GM12878 (cell line): ENCODE data around the gene LIM2. TPM values are rescaled to one million over a fixed set of nuclear protein-coding genes. Genes with fewer than 3 reads are reported as not detected.

Experiments used
- ASH2L ChIP-seq: fragments of 300-600, 200-600 bp; sonication (generic); IDR thresholded peaks from 2 replicates; pipeline ENCODE4 v1.6.1; 2017; ENCODE audit warnings: low read depth, mild to moderate bottlenecking, borderline replicate concordance
- CREM ChIP-seq: IDR thresholded peaks from 2 replicates; pipeline ENCODE4 v1.6.1; 2014; ENCODE audit warnings: antibody characterized with exemption, low read depth
- EP300 ChIP-seq, 2 experiments: fragments of 150-350 bp in 1 of 2; IDR thresholded peaks; 2 replicates each; pipeline ENCODE4 v1.6.1; 2011 to 2012; ENCODE audit warnings: low read depth in 2 of 2, low read length in 2 of 2, borderline replicate concordance in 1 of 2, improper control_type of control experiment in 1 of 2, inconsistent platforms in 1 of 2; ENCODE audit not compliant: control insufficient read depth in 1 of 2
- ESRRA ChIP-seq: IDR thresholded peaks from 2 replicates; pipeline ENCODE4 v1.6.1; 2012; ENCODE audit warnings: mild to moderate bottlenecking, low read length, improper control_type of control experiment
- ETV6 ChIP-seq, 2 experiments: fragments of 450-650 bp in 1 of 2; IDR thresholded peaks in 1 of 2; conservative IDR thresholded peaks in 1 of 2; 2 replicates each; pipeline ENCODE4 v1.6.1; 2014; ENCODE audit warnings: antibody characterized with exemption in 1 of 2, borderline replicate concordance in 1 of 2, low read depth in 1 of 2, mild to moderate bottlenecking in 1 of 2, moderate library complexity in 1 of 2
- GABPA ChIP-seq: IDR thresholded peaks from 2 replicates; pipeline ENCODE4 v1.6.1; 2014; ENCODE audit warnings: antibody characterized with exemption, low read depth, mild to moderate bottlenecking, inconsistent platforms
- HDAC6 ChIP-seq: fragments of 200-600 bp; sonication (generic); IDR thresholded peaks from one replicate; pipeline ENCODE4 v1.8.0; 2017; ENCODE audit warnings: antibody characterized with exemption; ENCODE audit not compliant: unreplicated experiment
- MEF2A ChIP-seq: IDR thresholded peaks from 2 replicates; pipeline ENCODE4 v1.6.1; 2011; ENCODE audit warnings: low read depth, mild to moderate bottlenecking, low read length, moderate library complexity; ENCODE audit not compliant: insufficient read depth
- MXI1 ChIP-seq: fragments of 150-350 bp; IDR thresholded peaks from 2 replicates; pipeline ENCODE4 v1.6.1; 2011; ENCODE audit warnings: low read depth, mild to moderate bottlenecking, inconsistent platforms, low read length, improper control_type of control experiment
- NR2C1 ChIP-seq: fragments of 450-650 bp; IDR thresholded peaks from 2 replicates; pipeline ENCODE4 v1.6.1; 2017; ENCODE audit warnings: antibody characterized with exemption, mild to moderate bottlenecking, moderate library complexity
- POLR2AphosphoS5 ChIP-seq: IDR thresholded peaks from 2 replicates; pipeline ENCODE4 v1.6.1; 2011; ENCODE audit warnings: mild to moderate bottlenecking, low read length, inconsistent platforms
- RB1 ChIP-seq: fragments of 450-650 bp; formaldehyde crosslinking; IDR thresholded peaks from 2 replicates; pipeline ENCODE4 v1.6.1; 2017; ENCODE audit warnings: mild to moderate bottlenecking, borderline replicate concordance
- RBBP5 ChIP-seq: fragments of 200-600 bp; sonication (generic); conservative IDR thresholded peaks from 2 replicates; pipeline ENCODE4 v1.6.1; 2016
- RCOR1 ChIP-seq: conservative IDR thresholded peaks from 2 replicates; pipeline ENCODE4 v1.6.1; 2012; ENCODE audit warnings: low read depth, low read length, improper control_type of control experiment
- RFX5 ChIP-seq: IDR thresholded peaks from 2 replicates; pipeline ENCODE4 v1.6.1; 2011; ENCODE audit warnings: low read depth, low read length, improper control_type of control experiment
- SIX5 ChIP-seq: IDR thresholded peaks from 2 replicates; pipeline ENCODE4 v1.6.1; 2011; ENCODE audit warnings: mild to moderate bottlenecking, low read depth, low read length, moderate library complexity; ENCODE audit not compliant: severe bottlenecking
- SMARCA5 ChIP-seq: fragments of 450-650 bp; IDR thresholded peaks from 2 replicates; pipeline ENCODE4 v1.6.1; 2017; ENCODE audit warnings: mild to moderate bottlenecking
- TCF3 ChIP-seq: IDR thresholded peaks from 2 replicates; pipeline ENCODE4 v1.6.1; 2012; ENCODE audit warnings: low read depth, mild to moderate bottlenecking, low read length, borderline replicate concordance; ENCODE audit not compliant: insufficient read depth
- ZSCAN29 ChIP-seq: fragments of 450-650 bp; IDR thresholded peaks from 2 replicates; pipeline ENCODE4 v1.6.1; 2017; ENCODE audit warnings: mild to moderate bottlenecking, moderate library complexity
- polyA plus RNA-seq, 11 experiments: library from polyadenylated mRNA; depleted of rRNA in 4 of 11; unstranded in 6 of 11; stranded (reverse) in 5 of 11; fragments of >200 nt; fragmentation: Nextera tagmentation in 4 of 11; fragmentation: Illumina TruSeq in 1 of 11; extraction: Ambion mirVana in 4 of 11; extraction: Trizol in 1 of 11; gene quantifications; 1 replicate in 1 of 11; 2 replicates in 10 of 11; pipeline versions ENCODE4 v1.2.1 to v1.2.3, GENCODE V29; 2011 to 2016; ENCODE audit warnings: inconsistent platforms in 2 of 11, missing spikeins in 2 of 11, low read depth in 1 of 11
- total RNA-seq, 4 experiments: library from RNA; depleted of rRNA in 3 of 4; stranded (reverse); fragments of >200 nt in 3 of 4; fragmentation: Illumina TruSeq in 1 of 4; extraction: Trizol in 1 of 4; gene quantifications; 2 replicates each; pipeline versions ENCODE4 v1.2.1 to v1.2.3, GENCODE V29; 2013 to 2021
- TF ChIP-seq, protein P1 (sequence below): fragments of 450-650 bp; IDR thresholded peaks from 2 replicates; pipeline ENCODE4 v1.6.1; 2018; ENCODE audit warnings: mild to moderate bottlenecking, low read depth, moderate library complexity; ENCODE audit not compliant: partially characterized antibody
- TF ChIP-seq, protein P2 (sequence below): IDR thresholded peaks from 2 replicates; pipeline ENCODE4 v1.6.1; 2011; ENCODE audit warnings: borderline replicate concordance, low read depth, mild to moderate bottlenecking, moderate library complexity, mixed read lengths, low read length; ENCODE audit not compliant: insufficient read depth; ENCODE audit errors: extremely low read length
- TF ChIP-seq, protein P3 (sequence below): fragments of 450-650 bp; IDR thresholded peaks from 2 replicates; pipeline ENCODE4 v1.6.1; 2017; ENCODE audit warnings: mild to moderate bottlenecking, low read depth, inconsistent platforms; ENCODE audit not compliant: poor library complexity, severe bottlenecking
- TF ChIP-seq, protein P4 (sequence below): fragments of 450-650 bp; IDR thresholded peaks from 2 replicates; pipeline ENCODE4 v1.6.1; 2016; ENCODE audit warnings: mild to moderate bottlenecking
- TF ChIP-seq, protein P5 (sequence below): IDR thresholded peaks from 2 replicates; pipeline ENCODE4 v1.6.1; 2011; ENCODE audit warnings: low read depth, mild to moderate bottlenecking, low read length, moderate library complexity, borderline replicate concordance; ENCODE audit errors: extremely low read depth

Gene LIM2
- total and polyA plus RNA-seq, 10 of the 15 experiments (the other 5 are each of a cell fraction or from before 2014, with no cell fraction given): not detected

DNA sequence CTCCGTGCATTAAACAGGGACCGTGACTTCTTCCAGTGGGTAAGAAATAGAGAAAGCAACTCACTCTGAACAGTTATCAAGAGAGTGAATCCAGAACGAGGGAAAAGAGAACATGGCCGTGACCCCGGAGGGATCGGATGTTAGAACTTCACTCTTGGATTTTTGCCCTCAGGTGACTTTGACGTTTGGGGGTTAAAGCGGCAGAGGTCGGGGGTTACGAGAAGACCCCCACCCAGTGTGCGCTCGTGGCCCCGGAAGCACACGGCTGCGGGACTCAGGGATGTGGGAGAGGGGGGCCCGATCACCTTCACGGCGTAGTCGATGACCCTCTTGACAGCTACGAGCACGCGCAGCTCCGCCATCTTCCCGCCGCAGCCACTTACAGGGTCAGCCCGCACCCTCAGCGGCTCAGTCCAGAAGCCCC lies 21.8 kb downstream of the LIM2 start, which contains the start of gene ETFB (continued):
- TF ChIP-seq, protein P1, sequence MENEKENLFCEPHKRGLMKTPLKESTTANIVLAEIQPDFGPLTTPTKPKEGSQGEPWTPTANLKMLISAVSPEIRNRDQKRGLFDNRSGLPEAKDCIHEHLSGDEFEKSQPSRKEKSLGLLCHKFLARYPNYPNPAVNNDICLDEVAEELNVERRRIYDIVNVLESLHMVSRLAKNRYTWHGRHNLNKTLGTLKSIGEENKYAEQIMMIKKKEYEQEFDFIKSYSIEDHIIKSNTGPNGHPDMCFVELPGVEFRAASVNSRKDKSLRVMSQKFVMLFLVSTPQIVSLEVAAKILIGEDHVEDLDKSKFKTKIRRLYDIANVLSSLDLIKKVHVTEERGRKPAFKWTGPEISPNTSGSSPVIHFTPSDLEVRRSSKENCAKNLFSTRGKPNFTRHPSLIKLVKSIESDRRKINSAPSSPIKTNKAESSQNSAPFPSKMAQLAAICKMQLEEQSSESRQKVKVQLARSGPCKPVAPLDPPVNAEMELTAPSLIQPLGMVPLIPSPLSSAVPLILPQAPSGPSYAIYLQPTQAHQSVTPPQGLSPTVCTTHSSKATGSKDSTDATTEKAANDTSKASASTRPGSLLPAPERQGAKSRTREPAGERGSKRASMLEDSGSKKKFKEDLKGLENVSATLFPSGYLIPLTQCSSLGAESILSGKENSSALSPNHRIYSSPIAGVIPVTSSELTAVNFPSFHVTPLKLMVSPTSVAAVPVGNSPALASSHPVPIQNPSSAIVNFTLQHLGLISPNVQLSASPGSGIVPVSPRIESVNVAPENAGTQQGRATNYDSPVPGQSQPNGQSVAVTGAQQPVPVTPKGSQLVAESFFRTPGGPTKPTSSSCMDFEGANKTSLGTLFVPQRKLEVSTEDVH: no peak
- TF ChIP-seq MEF2A: no peak
- TF ChIP-seq SMARCA5: peak; percentile 58; the same call in 1 of the 2 replicates
- no peak; the same call in 1 of the 2 replicates for TF ChIP-seq TCF3
- no peak for TF ChIP-seq CREM
- TF ChIP-seq EP300 (IDR thresholded peaks at IDR 0.05; ENCODE audit: borderline replicate concordance in 1 of 2, control insufficient read depth in 1 of 2, low read depth in 2 of 2, low read length in 2 of 2): no peak
- no peak for TF ChIP-seq RFX5
- TF ChIP-seq ASH2L: no peak
- TF ChIP-seq NR2C1: peak; percentile 80
- TF ChIP-seq, protein P2, sequence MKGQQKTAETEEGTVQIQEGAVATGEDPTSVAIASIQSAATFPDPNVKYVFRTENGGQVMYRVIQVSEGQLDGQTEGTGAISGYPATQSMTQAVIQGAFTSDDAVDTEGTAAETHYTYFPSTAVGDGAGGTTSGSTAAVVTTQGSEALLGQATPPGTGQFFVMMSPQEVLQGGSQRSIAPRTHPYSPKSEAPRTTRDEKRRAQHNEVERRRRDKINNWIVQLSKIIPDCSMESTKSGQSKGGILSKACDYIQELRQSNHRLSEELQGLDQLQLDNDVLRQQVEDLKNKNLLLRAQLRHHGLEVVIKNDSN: no peak
- no peak for TF ChIP-seq GABPA
- no peak for TF ChIP-seq RBBP5
- TF ChIP-seq, protein P3, sequence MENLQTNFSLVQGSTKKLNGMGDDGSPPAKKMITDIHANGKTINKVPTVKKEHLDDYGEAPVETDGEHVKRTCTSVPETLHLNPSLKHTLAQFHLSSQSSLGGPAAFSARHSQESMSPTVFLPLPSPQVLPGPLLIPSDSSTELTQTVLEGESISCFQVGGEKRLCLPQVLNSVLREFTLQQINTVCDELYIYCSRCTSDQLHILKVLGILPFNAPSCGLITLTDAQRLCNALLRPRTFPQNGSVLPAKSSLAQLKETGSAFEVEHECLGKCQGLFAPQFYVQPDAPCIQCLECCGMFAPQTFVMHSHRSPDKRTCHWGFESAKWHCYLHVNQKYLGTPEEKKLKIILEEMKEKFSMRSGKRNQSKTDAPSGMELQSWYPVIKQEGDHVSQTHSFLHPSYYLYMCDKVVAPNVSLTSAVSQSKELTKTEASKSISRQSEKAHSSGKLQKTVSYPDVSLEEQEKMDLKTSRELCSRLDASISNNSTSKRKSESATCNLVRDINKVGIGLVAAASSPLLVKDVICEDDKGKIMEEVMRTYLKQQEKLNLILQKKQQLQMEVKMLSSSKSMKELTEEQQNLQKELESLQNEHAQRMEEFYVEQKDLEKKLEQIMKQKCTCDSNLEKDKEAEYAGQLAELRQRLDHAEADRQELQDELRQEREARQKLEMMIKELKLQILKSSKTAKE: peak; percentile 24
- TF ChIP-seq, protein P4, sequence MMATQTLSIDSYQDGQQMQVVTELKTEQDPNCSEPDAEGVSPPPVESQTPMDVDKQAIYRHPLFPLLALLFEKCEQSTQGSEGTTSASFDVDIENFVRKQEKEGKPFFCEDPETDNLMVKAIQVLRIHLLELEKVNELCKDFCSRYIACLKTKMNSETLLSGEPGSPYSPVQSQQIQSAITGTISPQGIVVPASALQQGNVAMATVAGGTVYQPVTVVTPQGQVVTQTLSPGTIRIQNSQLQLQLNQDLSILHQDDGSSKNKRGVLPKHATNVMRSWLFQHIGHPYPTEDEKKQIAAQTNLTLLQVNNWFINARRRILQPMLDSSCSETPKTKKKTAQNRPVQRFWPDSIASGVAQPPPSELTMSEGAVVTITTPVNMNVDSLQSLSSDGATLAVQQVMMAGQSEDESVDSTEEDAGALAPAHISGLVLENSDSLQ: no peak
- no peak for TF ChIP-seq ZSCAN29
- TF ChIP-seq MXI1: peak; percentile 65
- no peak for TF ChIP-seq ESRRA
- no peak for TF ChIP-seq RCOR1
- TF ChIP-seq SIX5: no peak
- TF ChIP-seq ETV6 (conservative IDR thresholded peaks at IDR 0.05 in 1 of 2, IDR thresholded peaks at IDR 0.05 in 1 of 2; ENCODE audit: borderline replicate concordance in 1 of 2, low read depth in 1 of 2): no peak
- TF ChIP-seq, protein P5, sequence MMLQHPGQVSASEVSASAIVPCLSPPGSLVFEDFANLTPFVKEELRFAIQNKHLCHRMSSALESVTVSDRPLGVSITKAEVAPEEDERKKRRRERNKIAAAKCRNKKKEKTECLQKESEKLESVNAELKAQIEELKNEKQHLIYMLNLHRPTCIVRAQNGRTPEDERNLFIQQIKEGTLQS: no peak
- TF ChIP-seq POLR2AphosphoS5: no peak; the same call in 1 of the 2 replicates
- TF ChIP-seq RB1: no peak; the same call in 1 of the 2 replicates
- no peak for TF ChIP-seq HDAC6
